Duodenal mucosa (tissue), 2 donors: ENCODE measurements around the gene PGRMC2.

ENCODE experiments used
- H3K27ac ChIP-seq: one replicate; pipeline ENCODE4 v1.7.0; 2013; ENCODE audit warnings: low read depth, low read length
- H3K27me3 ChIP-seq, 2 donors: one replicate each; pipeline ENCODE4 v1.7.0; 2013; ENCODE audit warnings: low read length in 2 of 2, control low read depth in 1 of 2; ENCODE audit not compliant: insufficient read depth in 2 of 2, control insufficient read depth in 1 of 2
- H3K36me3 ChIP-seq, 2 donors: one replicate each; pipeline ENCODE4 v1.7.0; 2013; ENCODE audit warnings: low read length in 2 of 2, control low read depth in 1 of 2; ENCODE audit not compliant: insufficient read depth in 2 of 2, control insufficient read depth in 1 of 2
- H3K4me1 ChIP-seq, 2 donors: one replicate each; pipeline ENCODE4 v1.7.0; 2013; ENCODE audit warnings: low read length in 2 of 2, control low read depth in 1 of 2; ENCODE audit not compliant: insufficient read depth in 2 of 2, control insufficient read depth in 1 of 2
- H3K4me3 ChIP-seq, 2 donors: one replicate each; pipeline ENCODE4 v1.7.0; 2013; ENCODE audit warnings: low read length in 2 of 2, low read depth in 1 of 2
- H3K9ac ChIP-seq, 2 donors: one replicate each; pipeline ENCODE4 v1.7.0; 2013; ENCODE audit warnings: low read length in 2 of 2, low read depth in 1 of 2
- H3K9me3 ChIP-seq, 2 donors: one replicate each; pipeline ENCODE4 v1.7.0; 2013; ENCODE audit warnings: low read length in 2 of 2, control low read depth in 1 of 2; ENCODE audit not compliant: control insufficient read depth in 1 of 2

PGRMC2 gene

DNA sequence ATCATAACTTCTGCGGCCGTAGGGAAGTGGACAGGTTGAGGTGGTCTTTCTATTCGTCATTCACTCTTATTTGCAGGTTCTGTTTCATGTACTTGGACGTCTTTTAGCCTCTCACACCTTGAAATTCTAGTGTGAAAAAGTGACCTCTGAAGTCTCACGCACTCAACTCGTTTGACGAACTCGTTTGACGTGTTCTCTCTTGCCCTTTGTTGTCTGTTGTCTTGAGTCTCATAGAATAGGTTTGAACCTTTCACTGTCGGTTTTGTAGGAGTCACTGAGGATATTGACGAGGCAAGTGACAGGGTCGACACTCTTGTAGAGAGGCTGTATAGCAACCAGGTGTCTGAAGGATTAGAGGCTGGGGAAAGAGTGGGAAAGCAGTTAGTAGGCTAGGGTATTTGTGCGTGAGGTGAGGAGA, 1.1 kb upstream of the PGRMC2 start:
- Histone ChIP-seq H3K27me3 (no peaks in the 10 kb centered on the region), H3K4me3 (peak overlapping the region; percentile 76 to 87), H3K27ac (peak overlapping the region; percentile 92), H3K9me3 (no peaks in the 10 kb centered on the region), H3K9ac (peak overlapping the region; percentile 80 to 96), H3K4me1 (peaks cover 17 to 29% of the 10 kb centered on the region in 2 donors), H3K36me3 (no peaks in the 10 kb centered on the region)

DNA sequence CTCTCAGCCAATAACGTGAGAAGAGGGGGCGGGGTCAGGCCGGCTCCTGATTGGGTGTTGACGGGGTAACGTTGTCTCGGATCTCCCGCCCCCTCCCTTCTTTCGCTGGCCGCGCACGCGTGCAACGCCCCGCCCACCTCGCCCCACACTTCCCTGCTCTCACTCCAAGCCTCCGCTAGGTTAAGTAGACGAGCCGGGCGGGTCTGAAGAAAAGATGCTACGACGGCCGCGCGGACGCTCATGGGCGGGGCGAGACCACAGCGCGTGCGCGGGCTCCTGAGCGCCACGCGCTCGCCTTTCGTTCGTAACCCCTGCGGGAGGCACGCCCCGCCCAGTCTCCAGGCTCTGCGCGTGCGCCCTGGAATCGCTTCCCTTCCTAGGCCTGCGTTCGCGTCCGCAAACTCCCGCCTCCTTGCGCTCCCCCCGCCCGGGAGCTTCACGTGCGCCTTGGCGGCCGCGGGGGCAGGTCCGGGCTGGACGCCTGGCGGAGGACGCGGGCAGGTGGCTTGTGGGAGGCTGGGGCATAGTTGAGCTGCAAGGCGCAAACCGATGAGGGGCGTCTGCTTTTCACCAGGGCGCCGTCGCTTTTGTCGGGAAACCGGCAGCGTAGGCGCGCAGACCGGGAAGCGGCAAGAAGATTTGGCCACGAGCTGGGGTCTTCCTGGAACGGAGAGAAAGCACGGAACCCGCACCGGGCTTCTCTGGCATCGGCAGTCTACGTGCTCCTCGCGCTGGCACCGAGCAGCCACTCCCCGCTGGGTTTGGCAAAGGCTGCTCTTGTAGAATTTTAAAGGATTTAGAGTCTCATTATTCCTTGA, 467 bp upstream of the PGRMC2 start:
- no peaks in the 10 kb centered on the region for H3K36me3 ChIP-seq
- no peaks in the 10 kb centered on the region for H3K9me3 ChIP-seq
- peak overlapping the region; percentile 92 for H3K27ac ChIP-seq
- H3K4me1 ChIP-seq = peaks cover 20 to 28% of the 10 kb centered on the region in 2 donors
- H3K9ac ChIP-seq = peak overlapping the region; percentile 80 to 96
- no peaks in the 10 kb centered on the region for H3K27me3 ChIP-seq
- H3K4me3 ChIP-seq = peak overlapping the region; percentile 76 to 87

DNA sequence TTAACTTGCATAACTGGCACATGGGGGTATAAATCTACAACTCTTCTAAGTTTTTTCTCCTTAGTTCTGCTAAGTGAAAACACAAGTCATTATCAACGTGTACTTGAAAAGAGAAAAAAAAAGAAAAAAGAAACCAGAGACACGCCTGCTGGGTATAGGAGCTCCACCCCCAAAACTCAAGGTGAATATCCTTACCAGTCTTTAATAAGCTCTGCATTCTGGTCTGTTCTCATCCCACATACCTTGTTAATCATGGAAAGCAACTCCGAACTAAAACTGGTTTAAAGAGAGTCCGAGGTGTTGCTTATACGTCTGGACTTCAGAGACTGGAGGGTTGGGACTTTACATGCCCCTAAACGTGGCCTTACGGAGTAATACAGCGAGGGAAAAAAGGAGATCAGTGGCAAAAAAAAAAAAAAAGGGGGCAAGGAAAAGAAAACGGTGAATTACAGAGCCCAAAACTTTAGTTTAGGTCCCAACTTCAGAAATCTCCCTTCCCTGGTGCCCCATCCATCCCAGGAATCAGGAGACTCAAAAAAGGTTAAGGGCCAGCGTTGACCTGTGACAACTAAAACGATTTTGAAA, 1.0 kb downstream of the PGRMC2 start:
- H3K36me3 ChIP-seq = no peaks in the 10 kb centered on the region
- H3K27me3 ChIP-seq = no peaks in the 10 kb centered on the region
- H3K27ac ChIP-seq = peak overlapping the region; percentile 77
- H3K4me3 ChIP-seq = peak overlapping the region; percentile 82
- H3K4me1 ChIP-seq = peaks cover 18 to 23% of the 10 kb centered on the region in 2 donors
- H3K9ac ChIP-seq = peak overlapping the region; percentile 80 to 82
- H3K9me3 ChIP-seq = no peaks in the 10 kb centered on the region

- no peaks in the 10 kb centered on the region for H3K9me3 ChIP-seq
- peak overlapping the region; percentile 82 for H3K4me3 ChIP-seq
- H3K9ac ChIP-seq = peak overlapping the region in 1 of 2 donors; percentile 82
- peak overlapping the region; percentile 24 for H3K27ac ChIP-seq
- peaks cover 18 to 23% of the 10 kb centered on the region in 2 donors for H3K4me1 ChIP-seq
- no peaks in the 10 kb centered on the region for H3K27me3 ChIP-seq
- H3K36me3 ChIP-seq = no peaks in the 10 kb centered on the region
Measured at GRCh38 chr4:128285085-128285997, 2.3 kb downstream of the PGRMC2 start.

DNA sequence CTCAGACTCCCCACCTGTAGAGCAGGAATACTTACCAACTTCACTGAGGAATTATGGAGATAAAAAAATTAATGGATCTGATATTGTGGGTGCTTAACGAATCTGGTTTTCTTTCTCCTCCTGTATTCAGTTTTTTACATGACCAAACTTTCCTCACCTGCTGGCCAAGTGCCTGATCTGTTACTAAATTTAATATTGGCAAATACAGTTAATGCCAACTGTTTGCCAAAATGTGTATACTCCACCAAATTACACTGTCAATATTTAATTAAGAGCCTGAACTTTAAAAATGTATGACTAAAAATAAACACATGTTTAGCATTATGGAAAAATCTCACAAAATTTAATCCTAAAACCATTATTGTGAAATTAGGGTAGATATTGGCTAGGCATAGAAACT, 3.3 kb downstream of the PGRMC2 start:
- H3K4me1 ChIP-seq = peaks cover 11 to 18% of the 10 kb centered on the region in 2 donors
- peak overlapping the region; percentile 1 to 15 for H3K9ac ChIP-seq
- no peaks in the 10 kb centered on the region for H3K9me3 ChIP-seq
- peak overlapping the region; percentile 82 for H3K4me3 ChIP-seq
- H3K27me3 ChIP-seq = no peaks in the 10 kb centered on the region
- no peaks in the 10 kb centered on the region for H3K36me3 ChIP-seq
- H3K27ac ChIP-seq = no peak overlapping the region

- H3K27ac ChIP-seq = no peak overlapping the region
- no peaks in the 10 kb centered on the region for H3K9me3 ChIP-seq
- H3K27me3 ChIP-seq = no peaks in the 10 kb centered on the region
- peaks cover 0 to 2% of the 10 kb centered on the region in 2 donors for H3K36me3 ChIP-seq
- no peak overlapping the region for H3K9ac ChIP-seq
- H3K4me1 ChIP-seq = peaks cover 5 to 10% of the 10 kb centered on the region in 2 donors
- no peak overlapping the region for H3K4me3 ChIP-seq
Measured at GRCh38 chr4:128283071-128283470, 4.5 kb downstream of the PGRMC2 start.

- Histone ChIP-seq H3K27me3 (no peaks in the 10 kb centered on the region), H3K4me3 (no peak overlapping the region), H3K36me3 (peaks cover 0 to 3% of the 10 kb centered on the region in 2 donors), H3K27ac (no peak overlapping the region), H3K9ac (no peak overlapping the region), H3K9me3 (no peaks in the 10 kb centered on the region), H3K4me1 (peaks cover 10 to 11% of the 10 kb centered on the region in 2 donors)
Measured at GRCh38 chr4:128282516-128282915, 5.1 kb downstream of the PGRMC2 start.

GRCh38 chr4:128281354-128281753, 6.3 kb downstream of the PGRMC2 start:
- Histone ChIP-seq H3K9me3 (no peaks in the 10 kb centered on the region), H3K9ac (no peak overlapping the region), H3K36me3 (peaks cover 0 to 3% of the 10 kb centered on the region in 2 donors), H3K4me1 (peaks cover 10 to 11% of the 10 kb centered on the region in 2 donors), H3K4me3 (no peak overlapping the region), H3K27ac (no peak overlapping the region), H3K27me3 (no peaks in the 10 kb centered on the region)

- H3K4me1 ChIP-seq = peaks cover 3 to 11% of the 10 kb centered on the region in 2 donors
Measured at GRCh38 chr4:128279624-128280225, 7.9 kb downstream of the PGRMC2 start.

More at GRCh38 chr4:128279624-128280225, 7.9 kb downstream of the PGRMC2 start:
- peaks cover 0 to 3% of the 10 kb centered on the region in 2 donors for H3K36me3 ChIP-seq
- H3K27ac ChIP-seq = no peak overlapping the region
- H3K9me3 ChIP-seq = no peaks in the 10 kb centered on the region
- no peak overlapping the region for H3K4me3 ChIP-seq
- H3K9ac ChIP-seq = no peak overlapping the region
- H3K27me3 ChIP-seq = no peaks in the 10 kb centered on the region
